HG02970 (cell line): ENCODE results near the gene CBLN3.

ENCODE experiments used
- ATAC-seq: cut with Tn5 transposase; IDR thresholded peaks from one replicate; pipeline ENCODE4 v1.9.1; 2021; ENCODE audit warnings: mild to moderate bottlenecking, moderate library complexity, moderate number of reproducible peaks; ENCODE audit not compliant: unreplicated experiment, low FRiP score

CBLN3 gene

GRCh38 chr14:24407608-24408325 is 21.7 kb downstream of the CBLN3 start:
- no peak for ATAC-seq

- no peak for ATAC-seq
Observed at GRCh38 chr14:24406416-24406815, 23.1 kb downstream of the CBLN3 start.

DNA sequence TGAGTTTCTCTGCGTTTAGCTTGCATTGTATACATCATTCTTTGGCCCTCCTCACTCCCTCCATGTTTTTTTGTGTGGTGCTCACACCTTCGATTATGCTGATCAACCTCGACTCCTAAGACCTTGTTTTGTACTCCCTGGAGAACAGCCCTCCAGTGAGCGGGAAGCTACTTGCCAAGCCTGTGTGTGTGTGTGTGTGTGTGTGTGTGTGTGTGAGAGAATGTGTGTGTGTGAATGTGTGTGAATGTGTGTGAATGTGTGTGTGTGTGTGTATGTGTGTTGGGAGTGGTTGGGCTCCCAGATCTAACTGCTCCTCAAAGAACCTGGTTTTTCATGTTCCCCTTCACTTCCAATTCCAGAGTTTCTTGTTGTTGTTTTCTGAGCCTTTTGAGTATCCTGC is 24.7 kb downstream of the CBLN3 start:
- ATAC-seq: no peak

GRCh38 chr14:24403294-24403998 is 26.0 kb downstream of the CBLN3 start:
- ATAC-seq: no peak

- ATAC-seq: no peak
Observed at GRCh38 chr14:24401810-24402702, 27.4 kb downstream of the CBLN3 start.

DNA sequence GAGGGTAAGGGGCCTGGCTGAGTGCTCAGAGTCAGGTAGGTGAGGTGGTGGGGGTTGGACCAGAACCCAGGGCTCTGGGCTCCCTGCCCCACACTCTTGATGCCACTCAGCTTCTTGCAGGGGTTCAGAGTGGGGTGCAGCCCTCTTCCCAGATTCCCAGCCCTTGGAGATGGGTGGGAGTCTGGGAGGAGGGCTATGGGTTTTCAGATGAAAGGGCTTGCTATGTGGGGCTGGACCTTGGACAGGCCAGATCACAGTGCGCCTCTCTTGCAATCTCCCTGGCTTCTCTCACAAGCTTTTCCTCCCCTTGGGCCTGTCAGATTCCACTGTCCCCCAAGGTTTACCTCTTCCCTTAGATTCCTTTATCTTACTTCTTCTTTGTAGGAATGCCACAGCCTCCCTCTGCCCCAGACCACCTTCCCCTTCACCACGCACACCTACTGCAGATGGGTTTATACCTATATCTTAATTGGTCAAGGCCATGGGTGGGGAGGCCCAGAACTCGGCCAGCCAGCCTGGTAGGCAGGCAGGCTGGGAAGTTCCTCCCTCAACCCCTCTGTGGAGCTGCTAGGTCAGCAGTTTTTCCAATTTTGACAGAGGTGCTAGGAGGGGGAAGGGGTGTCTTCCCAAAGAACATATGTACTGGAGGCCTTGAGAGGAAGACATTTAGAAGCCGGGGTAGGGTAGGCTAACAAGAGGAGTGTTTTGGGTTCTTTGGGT is 29.3 kb downstream of the CBLN3 start:
- no peak for ATAC-seq

GRCh38 chr14:24399447-24399822 is 30.0 kb downstream of the CBLN3 start:
- ATAC-seq: no peak

- no peak for ATAC-seq
Observed at GRCh38 chr14:24398653-24399446, 30.6 kb downstream of the CBLN3 start, which contains the start of gene NYNRIN. NYNRIN (plus strand) TSS chr14:24399003; CDS start chr14:24399247, 244 bp downstream.

GRCh38 chr14:24398293-24398652 is 31.2 kb downstream of the CBLN3 start:
- no peak for ATAC-seq

- ATAC-seq: no peak
Observed at GRCh38 chr14:24397639-24398292, 31.7 kb downstream of the CBLN3 start.

DNA sequence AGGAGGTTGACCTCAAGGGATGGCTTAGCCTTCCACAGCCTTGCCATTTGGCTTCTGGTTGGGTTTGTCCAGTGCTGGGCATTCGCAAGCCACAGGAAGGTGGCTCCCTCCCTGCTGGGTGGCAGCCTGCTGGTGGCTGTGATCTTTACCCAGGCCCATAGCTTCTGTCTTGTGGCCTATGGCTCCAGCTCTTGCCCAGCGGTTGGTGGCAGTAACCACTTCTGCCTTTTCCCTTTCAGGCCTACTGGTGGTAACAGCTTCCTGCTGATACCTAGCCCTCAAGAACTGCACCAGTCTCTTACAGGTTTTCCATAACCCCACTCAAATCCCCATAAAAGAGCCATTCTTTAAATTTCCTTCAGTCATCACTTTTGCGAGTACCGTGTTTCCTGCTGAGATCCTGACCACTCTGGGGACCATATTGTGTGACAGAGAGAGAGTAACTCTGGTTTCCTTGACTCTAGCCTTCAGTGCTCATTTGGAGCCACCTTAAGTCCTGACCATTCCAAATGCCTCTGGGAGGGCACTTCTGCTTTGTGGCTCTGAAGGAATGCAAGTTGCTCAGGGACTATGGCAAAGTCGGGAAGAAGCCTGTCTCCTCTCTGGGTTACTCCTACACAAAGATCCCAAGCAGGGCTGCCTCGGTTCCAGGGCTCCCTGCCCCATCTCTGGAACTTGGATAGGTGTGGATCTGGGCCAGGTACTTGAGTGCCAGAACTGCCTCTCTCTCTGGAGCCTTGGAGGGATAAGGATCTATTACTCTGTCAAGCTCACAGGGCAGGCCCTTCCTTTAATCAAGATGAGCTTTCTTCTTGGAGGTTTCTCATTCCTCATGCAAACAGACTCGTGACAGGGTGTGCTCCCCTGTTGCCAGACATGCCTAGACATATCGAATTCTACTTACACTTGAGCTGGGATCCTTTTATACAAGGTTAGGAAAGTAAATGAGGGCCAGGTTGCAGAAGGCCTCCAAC is 33.6 kb downstream of the CBLN3 start:
- no peak for ATAC-seq

- no peak for ATAC-seq
Observed at GRCh38 chr14:24394275-24394674, 35.2 kb downstream of the CBLN3 start.

DNA sequence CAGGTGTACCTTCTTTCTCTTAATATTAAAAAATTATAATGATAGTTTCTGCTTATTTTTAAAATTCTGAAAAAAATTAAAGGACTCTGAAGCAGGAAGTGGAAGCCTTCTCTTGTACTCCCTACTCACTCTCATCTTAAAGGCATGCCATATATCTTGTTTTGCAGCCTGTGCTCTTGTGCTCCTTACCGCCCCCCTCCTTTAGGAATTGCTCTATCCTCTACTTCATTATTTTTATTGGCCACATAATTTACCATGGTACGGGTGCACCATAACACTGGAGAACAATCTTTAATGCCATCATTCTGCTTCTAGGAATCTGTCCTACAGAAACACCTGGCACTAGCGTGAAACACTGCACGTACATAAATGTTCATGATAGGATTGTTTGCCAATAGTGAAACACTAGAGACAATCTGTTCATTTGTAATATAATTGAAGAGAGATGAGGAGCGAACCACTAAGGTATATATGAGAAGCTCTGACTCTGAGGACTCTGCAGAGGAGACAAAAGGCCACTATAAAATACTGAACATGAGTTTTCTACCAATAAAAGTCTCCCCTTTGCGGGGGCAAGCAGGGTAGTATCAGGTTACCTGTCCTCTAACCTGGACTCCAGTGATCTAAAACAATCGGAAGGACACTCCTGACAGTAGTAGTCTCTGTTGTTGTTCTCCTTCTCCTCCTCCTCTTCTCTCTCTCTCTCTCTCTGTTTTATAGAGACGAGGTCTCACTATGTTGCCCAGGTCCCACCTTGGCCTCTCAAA is 37.0 kb downstream of the CBLN3 start:
- ATAC-seq: no peak

GRCh38 chr14:24390701-24391468 is 38.6 kb downstream of the CBLN3 start:
- no peak for ATAC-seq

GRCh38 chr14:24389226-24389848 is 40.1 kb downstream of the CBLN3 start:
- ATAC-seq: no peak
